Right lobe of liver (tissue), 6 donors: ENCODE results near the gene C1R. TPM values are rescaled to one million over a fixed set of nuclear protein-coding genes. Genes with fewer than 3 reads are reported as not detected.

Source experiments
- ATAC-seq, 4 donors: fragments of 200-7000 bp; cut with Tn5 transposase; one replicate each; pipeline ENCODE4 v1.9.1; 2020; ENCODE audit warnings: mild to moderate bottlenecking in 4 of 4, moderate library complexity in 4 of 4
- DNase-seq, 3 donors: peaks; one replicate each; pipeline ENCODE4 v3.0.0-alpha.2; 2020
- H3K27ac ChIP-seq, 3 donors: fragments of 200-600 bp; one replicate each; pipeline ENCODE4 v1.8.0; 2022
- H3K27me3 ChIP-seq, 2 donors: fragments of 200-600 bp; one replicate each; pipeline ENCODE4 v1.8.0; 2022
- H3K36me3 ChIP-seq, 4 donors: fragments of 200-600 bp; sonication (generic) in 1 of 4; one replicate each; pipeline versions ENCODE4 v1.5.1 to v1.8.0; 2017 to 2022; ENCODE audit warnings: control low read depth in 1 of 4
- H3K4me1 ChIP-seq, 4 donors: fragments of 200-600 bp; sonication (generic) in 1 of 4; one replicate each; pipeline versions ENCODE4 v1.5.1 to v1.8.0; 2017 to 2022; ENCODE audit warnings: control low read depth in 1 of 4
- H3K4me3 ChIP-seq, 3 donors: fragments of 200-600 bp; one replicate each; pipeline ENCODE4 v1.8.0; 2022
- H3K9me3 ChIP-seq, 4 donors: fragments of 200-600 bp; sonication (generic) in 1 of 4; one replicate each; pipeline versions ENCODE4 v1.5.1 to v1.8.0; 2017 to 2022; ENCODE audit warnings: control low read depth in 1 of 4
- POLR2A ChIP-seq: fragments of 450-650 bp; IDR thresholded peaks from one replicate; pipeline ENCODE4 v1.6.1; 2017; ENCODE audit warnings: antibody characterized with exemption, mild to moderate bottlenecking
- WGBS: methylation state at CpG from one replicate; pipeline ENCODE4 v1.1.6; 2018; ENCODE audit warnings: low coverage, low lambda C conversion rate; ENCODE audit not compliant: insufficient coverage; ENCODE audit errors: missing lambda C conversion rate; 5-methylcytosine and 5-hydroxymethylcytosine counted together
- intact Hi-C, 2 donors: fragments of 100-400 bp; cut with DNase I; formaldehyde crosslinking; loops; one replicate each; pipeline versions ENCODE4 v1.11.2 to v1.14.1; 2022
- total RNA-seq, 6 experiments: library from RNA; depleted of rRNA in 2 of 6; stranded (reverse); fragments of >200 nt in 2 of 6; fragmentation: NEBNext Ultra II Directional in 3 of 6; extraction: Animal tissue kit (Norgen Biotek cat#: 25700) in 3 of 6; gene quantifications; one replicate each; pipeline versions ENCODE4 v1.1.0 to v1.2.4, GENCODE V29; 2016 to 2023
- TF ChIP-seq, protein P1 (sequence below), 4 donors: fragments of 200-600 bp in 3 of 4; fragments of 450-650 bp in 1 of 4; IDR thresholded peaks; one replicate each; pipeline versions ENCODE4 v1.5.1 to v1.8.0; 2016 to 2022; ENCODE audit warnings: antibody characterized with exemption in 4 of 4, mild to moderate bottlenecking in 2 of 4
- donor health status: DM: no; HTN: yes; CAD: no.
- donor health status: DM: no; HTN: no; CAD: no.
- donor health status: DM: no; HTN: no; CAD: no.
- donor health status: DM: no; HTN: yes; CAD: no.
- donor health status: DM: no; HTN: yes; CAD: no.

Gene C1R
- total RNA-seq, 6 experiments from 2014 or later = 1,157 to 2,557 (median 1,950) TPM

GRCh38 chr12:7101047-7101693 lies 8.9 kb upstream of the C1R start:
- H3K27me3 ChIP-seq = no peaks in the 10 kb centered on the region
- peaks cover 0 to 21% (median 6%) of the 10 kb centered on the region in 4 donors for H3K4me1 ChIP-seq
- DNase-seq (peak in 1 of 3 donors; percentile 17), ATAC-seq (no peak)
- H3K9me3 ChIP-seq = no peaks in the 10 kb centered on the region
- H3K4me3 ChIP-seq = no peak overlapping the region
- TF ChIP-seq, protein P1, sequence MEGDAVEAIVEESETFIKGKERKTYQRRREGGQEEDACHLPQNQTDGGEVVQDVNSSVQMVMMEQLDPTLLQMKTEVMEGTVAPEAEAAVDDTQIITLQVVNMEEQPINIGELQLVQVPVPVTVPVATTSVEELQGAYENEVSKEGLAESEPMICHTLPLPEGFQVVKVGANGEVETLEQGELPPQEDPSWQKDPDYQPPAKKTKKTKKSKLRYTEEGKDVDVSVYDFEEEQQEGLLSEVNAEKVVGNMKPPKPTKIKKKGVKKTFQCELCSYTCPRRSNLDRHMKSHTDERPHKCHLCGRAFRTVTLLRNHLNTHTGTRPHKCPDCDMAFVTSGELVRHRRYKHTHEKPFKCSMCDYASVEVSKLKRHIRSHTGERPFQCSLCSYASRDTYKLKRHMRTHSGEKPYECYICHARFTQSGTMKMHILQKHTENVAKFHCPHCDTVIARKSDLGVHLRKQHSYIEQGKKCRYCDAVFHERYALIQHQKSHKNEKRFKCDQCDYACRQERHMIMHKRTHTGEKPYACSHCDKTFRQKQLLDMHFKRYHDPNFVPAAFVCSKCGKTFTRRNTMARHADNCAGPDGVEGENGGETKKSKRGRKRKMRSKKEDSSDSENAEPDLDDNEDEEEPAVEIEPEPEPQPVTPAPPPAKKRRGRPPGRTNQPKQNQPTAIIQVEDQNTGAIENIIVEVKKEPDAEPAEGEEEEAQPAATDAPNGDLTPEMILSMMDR (IDR thresholded peaks at IDR 0.05) = no peak
- no peak for TF ChIP-seq POLR2A
- intact Hi-C loops = no loop called here
- H3K27ac ChIP-seq = no peak overlapping the region
- WGBS = 79% methylated on average over 4 of the region's 4 CpGs
- peaks cover 0 to 56% (median 7%) of the 10 kb centered on the region in 4 donors for H3K36me3 ChIP-seq

DNA sequence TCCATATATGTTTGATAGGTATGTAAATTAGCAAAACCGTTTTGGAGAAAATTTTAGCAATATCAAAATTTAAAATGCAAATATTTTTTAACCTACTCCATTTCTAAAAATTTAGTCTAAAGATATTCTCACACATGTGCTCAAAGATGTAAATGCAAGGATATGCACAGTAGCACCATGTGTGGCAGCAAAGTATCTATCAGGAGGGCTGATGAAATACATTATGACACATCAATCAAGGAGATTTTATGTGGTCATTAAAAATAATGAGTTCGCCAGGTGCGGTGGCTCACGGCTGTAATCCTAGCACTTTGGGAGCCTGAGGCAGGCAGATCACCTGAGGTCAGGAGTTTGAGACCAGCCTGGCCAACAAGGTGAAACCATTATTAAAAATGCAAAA lies 8.0 kb upstream of the C1R start:
- H3K27me3 ChIP-seq = no peaks in the 10 kb centered on the region
- peaks cover 0 to 20% (median 4%) of the 10 kb centered on the region in 4 donors for H3K4me1 ChIP-seq
- H3K27ac ChIP-seq = no peak overlapping the region
- peaks cover 0 to 54% (median 7%) of the 10 kb centered on the region in 4 donors for H3K36me3 ChIP-seq
- DNase-seq (peak in 1 of 3 donors; percentile 18), ATAC-seq (no peak)
- no peaks in the 10 kb centered on the region for H3K9me3 ChIP-seq
- H3K4me3 ChIP-seq = no peak overlapping the region
- 85% methylated on average over 4 of the region's 4 CpGs for WGBS
- TF ChIP-seq, protein P1 (IDR thresholded peaks at IDR 0.05) = no peak
- no peak for TF ChIP-seq POLR2A
- intact Hi-C loops = no loop called here

- peak in 1 of 3 donors; percentile 40 for DNase-seq
Observed at GRCh38 chr12:7099290-7099996, 7.2 kb upstream of the C1R start.

DNA sequence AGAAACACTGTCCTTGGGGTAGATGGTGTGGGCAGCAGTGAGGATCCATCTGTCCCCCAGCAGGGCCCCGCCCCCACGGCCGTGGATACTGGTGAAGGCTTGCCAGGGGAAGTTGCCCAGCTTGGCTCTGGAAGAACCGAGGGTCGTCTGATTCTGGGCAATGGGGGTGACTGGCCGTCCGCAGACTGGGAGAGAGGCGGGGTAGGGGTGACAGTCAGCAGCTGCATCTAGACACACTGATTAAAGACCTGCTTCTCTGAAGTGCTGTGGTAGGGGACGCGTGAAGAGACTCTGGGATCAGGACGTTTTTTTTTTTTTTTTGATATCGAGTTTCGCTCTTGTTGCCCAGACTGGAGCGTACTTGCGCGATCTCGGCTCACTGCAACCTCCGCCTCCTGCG lies 4.7 kb upstream of the C1R start:
- Histone ChIP-seq H3K27me3 (no peaks in the 10 kb centered on the region), H3K36me3 (peaks cover 0 to 29% (median 7%) of the 10 kb centered on the region in 4 donors), H3K4me3 (no peak overlapping the region), H3K27ac (no peak overlapping the region), H3K9me3 (no peaks in the 10 kb centered on the region), H3K4me1 (peaks cover 0 to 30% (median 8%) of the 10 kb centered on the region in 4 donors)
- intact Hi-C loops = loop anchor here in 1 of 2 donors (5.0 to 10.0 kb wide), 2 partner anchors 35 to 142 kb away; partner anchors contain the start of genes C1S and PTPN6
- ATAC-seq (no peak), DNase-seq (peak in 1 of 3 donors; percentile 47)
- TF ChIP-seq, protein P1 (IDR thresholded peaks at IDR 0.05) = no peak
- no peak for TF ChIP-seq POLR2A
- WGBS = 72% methylated on average over 6 of the region's 19 CpGs

More at GRCh38 chr12:7099290-7099996, 7.2 kb upstream of the C1R start:
- Histone ChIP-seq H3K36me3 (peaks cover 0 to 46% (median 7%) of the 10 kb centered on the region in 4 donors), H3K4me1 (peaks cover 0 to 20% (median under 1%) of the 10 kb centered on the region in 4 donors), H3K9me3 (no peaks in the 10 kb centered on the region), H3K4me3 (no peak overlapping the region), H3K27me3 (no peaks in the 10 kb centered on the region), H3K27ac (no peak overlapping the region)
- intact Hi-C loops = loop anchor here in 1 of 2 donors (5.0 to 10.0 kb wide), 2 partner anchors 37 to 145 kb away; partner anchors contain the start of genes C1S and PTPN6
- WGBS = 74% methylated on average over 8 of the region's 9 CpGs
- no peak for ATAC-seq
- TF ChIP-seq, protein P1 (IDR thresholded peaks at IDR 0.05) = no peak
- no peak for TF ChIP-seq POLR2A
